ENCODE measurements around the gene CCT3.

The CCT3 gene

GRCh38 chr1:156298852-156299357 is 39.2 kb downstream of the CCT3 start, which contains the start of gene VHLL:
Gene VHLL (minus strand): TSS chr1:156299307. CDS start chr1:156299189, 118 bp downstream.
- no peak for DNase-seq (ENCODE audit: low read depth)
- H3K4me3 ChIP-seq (ENCODE audit: low read depth, low read length), result no peak within 1 kb of the TSS
- no peak for TF ChIP-seq CTCF (IDR thresholded peaks at IDR 0.05; ENCODE audit: insufficient read depth, low read depth, low read length, missing control alignments)

DNA sequence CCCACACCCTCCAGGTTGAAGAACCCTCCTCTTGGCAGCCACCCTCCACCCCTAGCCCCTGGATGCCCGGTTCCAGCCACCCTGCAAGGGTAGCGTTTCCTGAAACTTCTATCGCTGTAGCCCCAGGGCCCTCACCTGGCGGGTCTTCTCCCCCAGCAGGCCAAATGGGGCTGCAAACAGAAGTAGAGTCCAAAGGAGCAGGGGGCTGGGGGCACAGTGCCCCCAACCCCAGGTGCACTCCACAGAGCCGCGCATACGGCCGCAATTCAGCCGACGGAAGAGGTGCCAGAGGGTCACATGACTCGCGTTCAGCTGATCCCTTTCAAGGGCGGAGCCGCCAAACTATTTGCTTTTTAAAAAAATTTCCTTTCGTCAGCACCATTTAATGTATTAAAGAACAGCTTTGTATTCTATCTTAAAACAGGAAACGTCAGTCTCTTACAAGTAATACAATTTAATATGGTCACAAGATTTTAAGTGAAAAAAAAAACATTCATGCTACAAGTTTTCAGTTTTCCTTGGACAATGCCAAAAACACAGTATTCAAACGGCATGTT is 42.6 kb downstream of the CCT3 start, which contains the start of gene GLMP:
GLMP (minus strand) TSS at position 289 of the 557 bp plus-strand sequence; CDS start at position 255, 34 bp downstream.
- peak within 1 kb of the TSS; percentile 99 for H3K4me3 ChIP-seq (ENCODE audit: low read depth, low read length)
- no peak for TF ChIP-seq CTCF (IDR thresholded peaks at IDR 0.05; ENCODE audit: insufficient read depth, low read depth, low read length, missing control alignments)
- DNase-seq (ENCODE audit: low read depth), result peak; percentile 59

DNA sequence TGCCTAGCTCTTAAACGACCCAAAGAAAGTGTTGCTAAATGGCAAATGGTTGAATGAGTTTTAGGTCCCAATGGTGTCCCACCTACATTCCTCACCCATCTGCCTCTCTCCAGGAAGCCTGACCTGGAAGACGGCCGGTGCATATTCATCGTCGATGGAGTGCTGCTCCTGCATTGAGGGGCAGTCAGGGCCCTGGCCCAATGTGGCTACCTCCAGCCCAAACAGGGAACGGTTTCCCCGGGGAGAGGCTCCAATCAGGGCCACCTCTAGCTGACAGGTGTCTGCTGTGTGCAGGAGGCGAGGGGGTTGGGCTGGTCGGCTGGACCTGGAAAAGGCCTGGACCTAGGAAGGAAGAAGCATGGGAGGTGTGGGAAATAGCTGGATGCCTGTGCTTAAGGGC is 44.2 kb downstream of the CCT3 start:
- DNase-seq (ENCODE audit: low read depth), result no peak
- no peak for TF ChIP-seq CTCF (IDR thresholded peaks at IDR 0.05; ENCODE audit: insufficient read depth, low read depth, low read length, missing control alignments)

DNA sequence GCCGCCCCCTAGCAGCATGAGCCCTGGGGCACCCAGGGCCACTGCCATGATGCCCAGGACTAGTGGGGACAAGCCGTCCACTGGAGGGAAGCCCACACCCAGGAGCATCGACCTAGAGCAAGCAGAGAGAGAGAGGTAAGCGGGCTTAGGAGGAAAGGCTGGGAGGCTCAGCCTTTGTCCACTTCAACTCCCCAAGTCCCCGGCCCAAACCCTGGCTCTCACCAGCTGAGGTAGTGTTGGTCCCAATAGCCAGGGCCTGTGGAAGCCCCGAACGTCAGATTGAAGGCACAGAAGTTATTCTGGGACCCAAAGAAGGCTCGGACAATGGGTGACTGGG is 45.0 kb downstream of the CCT3 start:
- TF ChIP-seq CTCF (IDR thresholded peaks at IDR 0.05; ENCODE audit: insufficient read depth, low read depth, low read length, missing control alignments), result no peak
- no peak for DNase-seq (ENCODE audit: low read depth)
- no peak overlapping the region for H3K4me3 ChIP-seq (ENCODE audit: low read depth, low read length)

More for the DNA sequence above, 44.2 kb downstream of the CCT3 start:
- no peak overlapping the region for H3K4me3 ChIP-seq (ENCODE audit: low read depth, low read length)

DNA sequence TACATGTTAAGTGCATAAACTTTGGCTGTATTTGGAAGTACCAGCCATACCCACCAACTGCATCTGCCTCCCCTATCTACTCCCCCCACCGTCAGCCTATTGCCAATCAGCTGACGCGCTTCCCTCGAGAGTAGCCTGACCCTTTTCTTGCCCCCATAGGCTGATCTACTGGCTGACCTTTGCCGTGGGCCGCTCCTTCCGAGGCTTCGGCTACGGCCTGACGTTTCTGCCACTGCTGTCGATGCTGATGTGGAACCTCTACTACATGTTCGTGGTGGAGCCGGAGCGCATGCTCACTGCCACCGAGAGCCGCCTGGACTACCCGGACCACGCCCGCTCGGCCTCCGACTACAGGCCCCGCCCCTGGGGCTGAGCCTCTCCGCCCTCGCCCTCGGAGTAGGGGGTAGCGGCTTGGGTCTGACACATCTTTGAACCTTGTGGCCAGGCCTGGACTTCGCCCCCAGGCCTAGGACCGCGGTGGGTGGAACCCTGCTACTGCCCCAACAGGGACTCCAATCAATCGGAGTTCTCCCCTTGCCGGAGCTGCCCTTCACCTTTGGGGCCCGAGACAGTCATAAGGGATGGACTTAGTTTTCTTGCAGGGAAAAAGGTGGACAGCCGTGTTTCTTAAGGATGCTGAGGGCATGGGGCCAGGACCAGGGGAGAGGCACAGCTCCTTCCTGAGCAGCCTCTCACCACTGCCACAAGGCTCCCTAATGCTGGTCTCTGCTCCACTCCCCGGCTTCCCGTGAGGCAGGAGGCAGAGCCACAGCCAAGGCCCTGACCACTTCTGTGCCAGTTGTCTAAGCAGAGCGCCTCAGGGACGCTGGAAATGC is 46.6 kb downstream of the CCT3 start:
- no peak for TF ChIP-seq CTCF (IDR thresholded peaks at IDR 0.05; ENCODE audit: insufficient read depth, low read depth, low read length, missing control alignments)
- H3K4me3 ChIP-seq (ENCODE audit: low read depth, low read length), result no peak overlapping the region
- DNase-seq (ENCODE audit: low read depth), result no peak

DNA sequence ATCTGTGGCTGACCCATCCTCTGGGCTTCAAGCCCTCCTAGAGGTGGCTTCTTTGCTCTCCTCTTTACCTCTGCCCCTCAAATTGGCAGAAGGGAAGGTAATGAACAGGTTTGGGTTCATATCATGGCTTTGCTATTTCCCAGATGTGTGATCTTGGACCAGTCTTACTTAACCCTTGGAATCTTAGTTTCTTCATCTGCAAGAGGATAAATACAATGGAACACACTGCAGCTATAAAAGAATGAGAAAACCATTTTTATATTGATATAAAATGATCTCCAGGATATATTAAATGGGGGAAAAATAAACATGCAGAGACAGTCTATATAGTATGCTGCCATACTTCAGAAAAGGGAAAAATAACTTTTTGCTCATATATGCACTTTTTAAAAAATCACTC is 48.2 kb downstream of the CCT3 start:
- TF ChIP-seq CTCF (IDR thresholded peaks at IDR 0.05; ENCODE audit: insufficient read depth, low read depth, low read length, missing control alignments), result no peak
- no peak for DNase-seq (ENCODE audit: low read depth)
- no peak overlapping the region for H3K4me3 ChIP-seq (ENCODE audit: low read depth, low read length)
